ENCODE results near the gene DENND2A.
"Not testable (repeated sequence)": the region's sequence is repeated elsewhere in the genome, so short reads cannot be mapped to it uniquely, and the experiment has no call there.

DENND2A gene, protein sequence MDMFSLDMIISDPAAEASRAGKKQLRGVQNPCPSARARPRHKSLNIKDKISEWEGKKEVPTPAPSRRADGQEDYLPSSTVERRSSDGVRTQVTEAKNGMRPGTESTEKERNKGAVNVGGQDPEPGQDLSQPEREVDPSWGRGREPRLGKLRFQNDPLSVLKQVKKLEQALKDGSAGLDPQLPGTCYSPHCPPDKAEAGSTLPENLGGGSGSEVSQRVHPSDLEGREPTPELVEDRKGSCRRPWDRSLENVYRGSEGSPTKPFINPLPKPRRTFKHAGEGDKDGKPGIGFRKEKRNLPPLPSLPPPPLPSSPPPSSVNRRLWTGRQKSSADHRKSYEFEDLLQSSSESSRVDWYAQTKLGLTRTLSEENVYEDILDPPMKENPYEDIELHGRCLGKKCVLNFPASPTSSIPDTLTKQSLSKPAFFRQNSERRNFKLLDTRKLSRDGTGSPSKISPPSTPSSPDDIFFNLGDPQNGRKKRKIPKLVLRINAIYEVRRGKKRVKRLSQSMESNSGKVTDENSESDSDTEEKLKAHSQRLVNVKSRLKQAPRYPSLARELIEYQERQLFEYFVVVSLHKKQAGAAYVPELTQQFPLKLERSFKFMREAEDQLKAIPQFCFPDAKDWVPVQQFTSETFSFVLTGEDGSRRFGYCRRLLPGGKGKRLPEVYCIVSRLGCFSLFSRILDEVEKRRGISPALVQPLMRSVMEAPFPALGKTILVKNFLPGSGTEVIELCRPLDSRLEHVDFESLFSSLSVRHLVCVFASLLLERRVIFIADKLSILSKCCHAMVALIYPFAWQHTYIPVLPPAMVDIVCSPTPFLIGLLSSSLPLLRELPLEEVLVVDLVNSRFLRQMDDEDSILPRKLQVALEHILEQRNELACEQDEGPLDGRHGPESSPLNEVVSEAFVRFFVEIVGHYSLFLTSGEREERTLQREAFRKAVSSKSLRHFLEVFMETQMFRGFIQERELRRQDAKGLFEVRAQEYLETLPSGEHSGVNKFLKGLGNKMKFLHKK

DNA sequence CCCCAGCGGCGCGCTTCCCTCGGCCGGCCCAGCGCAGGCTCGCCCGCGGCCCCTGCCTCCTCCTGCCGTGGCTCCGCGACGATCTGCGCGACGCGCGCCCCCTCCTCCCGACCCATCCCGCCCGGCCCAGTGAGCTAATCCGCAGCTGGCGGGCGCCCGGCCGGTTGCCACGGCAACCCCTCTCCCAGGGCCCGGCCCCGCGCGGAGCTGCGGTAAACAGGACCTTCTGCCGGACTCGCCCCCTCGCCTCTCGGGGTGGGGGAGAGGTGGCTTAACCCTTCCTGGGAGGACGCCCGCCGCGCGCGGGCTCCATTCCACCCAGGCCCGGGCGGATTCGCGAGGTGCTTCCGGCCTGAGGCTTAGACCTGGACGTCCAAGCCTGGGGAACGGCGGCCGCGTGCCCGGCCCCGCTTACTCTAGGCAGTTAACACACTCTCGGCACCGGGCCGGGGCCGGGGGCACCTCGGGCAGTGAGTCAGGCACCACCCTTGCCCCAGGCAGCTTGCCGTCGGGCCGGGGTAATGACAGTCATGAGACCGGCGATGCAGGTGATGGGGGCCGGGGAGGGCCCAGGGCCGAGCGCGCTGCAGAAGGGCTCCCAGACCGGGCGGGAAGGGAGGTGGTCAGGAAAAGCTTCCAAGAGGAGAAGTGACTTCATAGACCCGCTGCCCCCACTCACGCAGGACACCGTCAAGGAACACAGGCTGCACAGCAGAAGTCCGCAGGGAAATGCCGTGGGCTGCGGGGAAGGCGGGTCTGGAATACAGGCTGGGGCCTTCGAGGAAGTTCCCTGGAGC is at the start of gene DENND2A:
Gene DENND2A, minus strand, starts transcription at position 87 of the 797 bp plus-strand sequence. CDS start 38,416 bp downstream, outside the sequence.
- in situ Hi-C loops (cut with MboI; ENCODE audit: low sequenced_read_pairs), result no loop called here

DNA sequence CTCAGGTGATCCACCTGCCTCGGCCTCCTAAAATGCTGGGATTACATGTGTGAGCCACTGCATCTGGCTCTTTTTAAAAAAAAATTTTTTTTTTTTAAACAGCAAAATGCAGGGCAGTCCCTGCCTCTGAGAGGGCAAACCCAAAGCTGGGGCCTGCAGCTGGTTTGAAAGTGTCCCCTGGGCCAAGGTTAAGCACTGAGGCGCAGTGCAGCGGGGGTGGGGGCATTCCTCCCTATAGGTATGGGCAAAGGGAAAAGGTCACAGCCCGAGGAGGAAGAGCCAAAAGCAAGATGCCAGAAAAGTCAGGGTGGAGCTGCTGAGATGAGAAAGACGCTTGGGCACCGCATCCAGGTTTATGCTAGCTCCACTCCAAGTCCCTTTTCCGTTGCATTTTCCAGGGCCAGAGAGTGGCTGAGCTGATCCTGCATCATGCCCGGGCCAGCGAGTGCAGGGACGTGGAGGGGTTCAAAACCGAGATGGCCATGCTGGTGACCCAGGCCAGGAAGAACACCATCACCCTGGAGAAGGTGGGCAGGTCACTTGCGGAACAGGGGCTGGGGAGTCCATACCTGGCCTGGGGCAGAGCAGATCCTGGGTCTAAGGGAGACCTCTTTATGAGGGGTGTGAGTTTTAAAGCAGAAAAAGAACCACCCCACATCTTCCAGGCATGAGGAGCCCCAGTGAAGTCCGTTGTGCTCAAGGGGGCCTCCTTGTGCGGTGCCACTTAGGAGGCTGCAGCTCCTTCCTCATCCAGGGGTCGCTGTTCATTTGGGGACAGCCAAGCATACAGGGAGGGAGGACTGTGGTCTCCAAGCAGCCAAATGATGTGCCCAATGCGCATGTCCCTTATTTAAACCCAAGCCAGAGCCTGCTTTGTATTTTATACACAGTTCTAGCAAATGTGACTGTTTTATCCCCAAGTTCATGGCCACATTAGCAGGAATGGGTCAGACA is 48.9 kb upstream of the DENND2A start:
- in situ Hi-C loops (cut with MboI; ENCODE audit: low sequenced_read_pairs), result no loop called here

- in situ Hi-C loops (cut with MboI; ENCODE audit: low sequenced_read_pairs), result no loop called here
Observed at GRCh38 chr7:140688341-140688740, 47.7 kb upstream of the DENND2A start.

GRCh38 chr7:140686921-140687320 is 46.3 kb upstream of the DENND2A start:
- in situ Hi-C loops (cut with MboI; ENCODE audit: low sequenced_read_pairs), result no loop called here

DNA sequence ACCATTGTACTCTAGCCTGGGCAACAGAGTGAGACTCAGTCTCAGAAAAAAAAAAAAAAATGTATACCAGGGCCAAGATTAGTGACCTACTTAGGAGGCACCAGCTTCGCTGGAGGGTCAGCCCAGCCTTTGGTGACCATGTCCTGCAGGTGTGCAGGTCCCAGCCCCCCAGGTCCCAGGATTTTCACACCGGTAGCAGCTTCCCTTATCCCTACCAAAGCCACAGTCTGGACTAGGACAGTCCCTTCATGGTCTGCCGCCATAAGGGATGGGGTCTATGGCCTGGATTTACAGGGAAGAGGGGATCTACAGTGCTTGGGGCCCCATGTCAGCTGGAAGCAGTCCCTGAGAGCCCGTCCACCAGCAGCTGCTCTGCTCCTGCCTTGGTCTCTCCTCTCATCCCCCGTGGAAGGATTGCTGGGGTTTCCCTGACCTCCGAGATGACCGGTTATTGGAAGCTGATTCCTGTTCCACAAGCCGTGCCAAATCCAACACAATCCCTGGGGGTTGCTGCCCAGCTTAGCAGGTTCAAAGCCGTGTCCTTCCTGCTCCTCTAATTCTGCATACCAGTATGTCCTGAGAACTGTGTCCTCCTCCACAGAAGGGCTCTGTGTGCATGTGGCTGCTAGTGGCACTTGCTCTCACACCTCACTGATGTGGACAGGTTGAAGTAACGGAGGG is 44.9 kb upstream of the DENND2A start:
- in situ Hi-C loops (cut with MboI; ENCODE audit: low sequenced_read_pairs), result no loop called here

DNA sequence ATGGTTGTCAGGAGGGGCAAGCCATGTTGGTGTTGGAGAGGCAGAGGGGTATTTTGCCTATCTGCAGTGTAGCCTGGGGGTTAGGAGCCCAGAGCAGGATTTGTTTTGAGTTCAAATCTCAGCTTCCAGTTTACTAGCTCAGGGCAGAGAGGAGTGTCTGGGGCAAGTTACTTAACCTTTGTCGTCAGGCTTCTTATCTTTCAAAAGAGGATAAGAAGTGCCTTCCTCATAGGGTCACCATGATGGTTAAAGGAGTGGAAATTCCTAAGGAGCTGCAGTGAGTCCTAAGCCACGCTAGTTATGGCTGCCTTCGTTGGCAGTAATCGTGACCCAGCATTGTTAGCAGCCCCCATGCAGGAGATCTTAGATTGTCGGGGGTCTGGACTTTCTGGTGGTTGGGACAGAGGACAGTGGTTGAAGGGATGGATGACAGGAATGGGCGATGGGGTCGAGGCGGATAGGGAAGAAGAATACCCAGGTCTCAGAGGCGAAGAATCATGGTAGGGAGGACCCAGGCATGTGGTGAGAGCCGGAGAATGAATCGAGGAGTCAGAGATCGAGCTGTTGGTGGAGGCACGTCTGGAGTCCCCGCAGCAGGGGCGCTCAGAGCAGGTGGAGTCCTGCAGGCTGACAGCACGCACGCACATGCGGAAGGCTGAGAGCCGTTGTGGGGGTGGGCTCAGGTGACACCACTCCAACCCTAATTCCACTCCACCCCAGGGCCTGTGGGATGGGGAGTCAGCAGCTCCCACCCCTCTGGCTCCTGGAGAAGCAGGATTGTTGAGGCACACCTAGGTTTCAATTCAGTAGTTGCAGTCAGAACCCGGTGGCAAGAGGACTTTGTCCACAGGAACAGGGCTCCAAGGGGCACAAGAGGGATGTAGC is 43.7 kb upstream of the DENND2A start:
- in situ Hi-C loops (cut with MboI; ENCODE audit: low sequenced_read_pairs), result no loop called here

DNA sequence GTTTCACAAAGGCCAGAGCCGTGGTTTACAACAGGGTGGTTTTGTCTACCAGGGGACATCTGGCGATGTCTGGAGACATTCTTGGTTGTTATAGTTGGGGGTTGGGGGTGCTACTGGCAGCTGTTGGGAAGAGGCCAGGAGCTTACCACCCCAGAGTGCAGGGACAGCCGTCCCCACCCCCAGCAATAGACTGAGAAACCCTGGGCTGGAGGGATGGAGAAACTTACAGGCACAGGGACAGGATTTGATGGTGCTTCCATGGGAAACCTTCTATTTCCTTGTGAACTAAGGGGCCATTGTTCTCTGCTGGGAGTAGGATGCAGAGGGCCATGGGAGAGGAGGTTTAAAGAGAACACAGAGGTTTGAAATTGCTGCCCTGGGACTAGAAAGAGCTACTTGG is 43.0 kb upstream of the DENND2A start:
- in situ Hi-C loops (cut with MboI; ENCODE audit: low sequenced_read_pairs), result no loop called here

DNA sequence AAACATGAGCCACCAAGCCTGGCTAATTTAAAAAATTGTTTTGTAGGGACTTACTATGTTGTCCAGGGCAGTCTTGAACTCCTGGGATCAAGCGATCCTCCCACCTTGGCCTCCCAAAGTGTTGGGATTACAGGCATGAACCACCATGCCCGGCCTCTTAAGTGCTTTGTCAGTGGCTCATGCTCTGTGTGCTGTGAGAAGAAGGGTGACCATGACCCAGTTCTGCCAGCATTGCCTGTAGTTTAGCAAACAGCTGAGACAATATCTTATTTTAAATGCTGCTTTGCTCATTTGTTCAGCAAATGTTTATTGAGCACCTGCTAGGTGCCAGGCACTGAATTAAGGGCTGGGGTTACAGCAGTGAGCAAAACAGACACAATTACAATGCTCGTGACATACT is 41.2 kb upstream of the DENND2A start:
- in situ Hi-C loops (cut with MboI; ENCODE audit: low sequenced_read_pairs), result no loop called here

- in situ Hi-C loops (cut with MboI; ENCODE audit: low sequenced_read_pairs), result no loop called here
Observed at GRCh38 chr7:140680886-140681285, 40.3 kb upstream of the DENND2A start.

DNA sequence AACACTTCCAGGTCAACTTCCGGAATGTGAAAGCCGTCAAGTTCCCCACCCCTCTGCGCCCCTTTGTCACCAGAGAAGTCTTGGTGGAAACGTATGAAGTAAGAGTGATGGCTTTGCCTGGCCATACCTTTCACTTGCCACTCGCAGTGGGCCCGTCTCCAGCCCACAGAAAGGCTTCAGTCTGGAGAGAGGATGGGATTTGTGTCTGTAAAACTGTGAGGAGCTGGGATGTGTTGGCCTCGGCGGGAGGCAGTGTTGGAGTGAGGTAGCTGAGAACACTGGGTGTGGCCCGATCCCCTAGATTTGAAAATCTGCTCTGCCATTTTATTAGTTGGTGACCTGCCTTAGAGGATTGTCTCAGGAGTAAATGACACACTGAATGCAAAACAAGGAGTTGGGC is 38.6 kb upstream of the DENND2A start:
- in situ Hi-C loops (cut with MboI; ENCODE audit: low sequenced_read_pairs), result no loop called here

- in situ Hi-C loops (cut with MboI; ENCODE audit: low sequenced_read_pairs), result no loop called here
Observed at GRCh38 chr7:140678816-140679130, 38.2 kb upstream of the DENND2A start.

DNA sequence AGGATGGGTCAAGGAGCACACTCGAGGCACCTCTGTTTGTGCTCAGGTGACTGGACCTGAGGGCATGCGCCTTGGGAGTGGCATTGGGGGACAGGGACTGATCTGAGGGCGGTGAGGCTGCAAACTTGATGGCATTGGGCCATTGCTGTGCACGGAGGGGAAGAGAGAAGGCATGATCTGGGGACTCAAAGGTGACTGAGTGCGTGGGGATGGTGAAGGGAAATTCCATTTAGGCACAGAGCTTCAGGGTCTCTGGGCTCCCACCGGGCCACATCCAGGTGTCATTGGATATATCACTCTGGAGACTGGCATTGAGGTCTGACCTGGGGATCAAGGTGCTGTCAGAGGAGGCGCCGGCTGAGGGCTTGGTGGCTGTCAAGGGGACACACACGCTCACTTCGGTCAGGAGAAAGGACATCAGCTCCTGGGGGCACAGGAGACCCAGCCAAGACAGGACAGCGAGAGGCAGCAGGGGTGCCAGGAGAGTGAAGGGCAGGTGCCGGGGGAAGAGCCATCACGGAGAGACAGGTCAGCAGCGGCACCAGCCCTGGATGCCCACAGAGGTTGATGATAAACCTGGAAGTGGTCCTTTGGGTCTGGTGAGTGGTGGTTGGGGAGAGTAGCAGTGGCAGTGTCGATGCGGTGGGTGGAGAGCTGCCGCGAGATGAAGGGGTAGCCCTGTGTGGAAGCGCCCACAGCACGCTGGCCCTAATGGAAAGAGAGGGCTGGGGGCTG is 37.6 kb upstream of the DENND2A start:
- in situ Hi-C loops (cut with MboI; ENCODE audit: low sequenced_read_pairs), result no loop called here

GRCh38 chr7:140677496-140677895 is 36.9 kb upstream of the DENND2A start:
- in situ Hi-C loops (cut with MboI; ENCODE audit: low sequenced_read_pairs), result no loop called here

- in situ Hi-C loops (cut with MboI; ENCODE audit: low sequenced_read_pairs), result not testable (repeated sequence)
Observed at GRCh38 chr7:140676956-140677355, 36.3 kb upstream of the DENND2A start.

DNA sequence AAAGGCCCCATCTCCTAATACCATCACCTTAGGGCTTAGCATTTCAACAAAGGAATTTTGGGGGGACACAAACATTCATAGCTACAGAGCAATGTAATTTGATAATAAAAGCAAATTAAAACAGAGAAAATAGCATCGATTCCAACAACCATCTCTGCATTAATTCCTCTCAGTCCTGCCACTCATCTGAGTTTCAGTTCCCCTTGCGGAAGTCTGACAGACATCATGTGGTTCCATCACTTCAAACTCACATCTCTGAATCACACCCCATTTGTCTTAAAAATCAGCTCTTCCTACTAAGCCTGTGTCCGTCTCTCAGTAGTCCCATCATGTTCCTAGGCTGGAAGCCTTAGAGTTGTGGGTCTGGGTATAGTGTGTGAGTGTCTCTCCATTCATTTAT is 35.7 kb upstream of the DENND2A start:
- in situ Hi-C loops (cut with MboI; ENCODE audit: low sequenced_read_pairs), result no loop called here

DNA sequence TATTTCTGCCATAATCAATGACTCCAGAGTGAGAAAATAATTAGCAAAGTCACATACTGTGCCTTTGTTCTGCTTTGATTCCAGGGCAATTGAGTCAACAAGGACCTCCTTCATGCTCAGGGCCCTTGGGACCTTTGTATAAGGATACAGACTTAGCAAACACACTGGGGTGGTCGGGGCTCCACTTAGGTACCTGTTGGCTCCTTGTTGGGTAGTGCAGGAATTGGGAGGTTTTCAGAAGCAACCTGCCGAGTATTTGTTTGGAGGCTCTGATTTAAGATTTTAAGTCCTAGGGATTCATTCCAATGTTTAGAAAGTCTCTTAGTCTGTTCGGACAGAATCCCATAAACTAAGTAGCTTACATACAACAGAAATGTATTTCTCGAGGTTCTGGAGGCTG is 35.1 kb upstream of the DENND2A start:
- in situ Hi-C loops (cut with MboI; ENCODE audit: low sequenced_read_pairs), result no loop called here

DNA sequence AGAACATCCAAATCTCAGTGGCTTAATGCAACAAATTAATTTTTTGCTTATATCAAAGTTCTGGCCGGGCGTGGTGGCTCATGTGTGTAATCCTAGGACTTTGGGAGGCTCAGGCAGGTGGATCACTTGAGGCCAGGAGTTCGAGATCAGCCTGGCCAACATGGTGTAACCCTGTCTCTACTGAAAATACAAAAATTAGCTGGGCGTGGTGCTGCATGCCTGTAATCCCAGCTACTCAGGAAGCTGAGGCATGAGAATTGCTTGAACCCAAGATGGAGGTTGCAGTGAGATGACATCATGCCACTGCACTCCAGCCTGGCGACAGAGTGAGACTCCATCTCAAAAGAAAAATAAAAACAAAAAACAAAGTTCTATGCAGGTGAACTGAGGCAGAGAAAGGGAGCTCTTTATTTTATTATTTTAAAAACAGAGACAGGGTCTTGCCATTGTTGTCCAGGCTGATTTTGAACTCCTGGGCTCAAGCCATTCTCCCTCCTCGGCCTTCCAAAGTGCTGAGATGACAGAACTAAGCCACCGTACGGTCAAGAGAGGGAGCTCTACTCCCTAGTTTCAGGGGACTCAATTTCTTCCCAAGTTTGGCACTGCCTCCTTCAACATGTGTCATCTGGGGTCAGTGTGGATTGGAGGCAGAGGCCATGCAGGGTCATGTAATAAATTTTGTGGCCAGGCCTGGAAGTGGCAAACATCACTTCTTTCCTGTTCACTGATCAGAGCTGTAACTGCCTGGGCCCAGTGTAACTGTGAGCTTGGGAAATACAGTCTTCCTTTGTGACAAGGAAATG is 34.5 kb upstream of the DENND2A start:
- in situ Hi-C loops (cut with MboI; ENCODE audit: low sequenced_read_pairs), result no loop called here
